ENCODE results near the gene KCNQ2. TPM values are rescaled to one million over a fixed set of nuclear protein-coding genes. Genes with fewer than 3 reads are reported as not detected.

The KCNQ2 gene
- total and polyA plus RNA-seq, 8 donors: 0.54 to 12.5 (median 1.5) TPM

DNA sequence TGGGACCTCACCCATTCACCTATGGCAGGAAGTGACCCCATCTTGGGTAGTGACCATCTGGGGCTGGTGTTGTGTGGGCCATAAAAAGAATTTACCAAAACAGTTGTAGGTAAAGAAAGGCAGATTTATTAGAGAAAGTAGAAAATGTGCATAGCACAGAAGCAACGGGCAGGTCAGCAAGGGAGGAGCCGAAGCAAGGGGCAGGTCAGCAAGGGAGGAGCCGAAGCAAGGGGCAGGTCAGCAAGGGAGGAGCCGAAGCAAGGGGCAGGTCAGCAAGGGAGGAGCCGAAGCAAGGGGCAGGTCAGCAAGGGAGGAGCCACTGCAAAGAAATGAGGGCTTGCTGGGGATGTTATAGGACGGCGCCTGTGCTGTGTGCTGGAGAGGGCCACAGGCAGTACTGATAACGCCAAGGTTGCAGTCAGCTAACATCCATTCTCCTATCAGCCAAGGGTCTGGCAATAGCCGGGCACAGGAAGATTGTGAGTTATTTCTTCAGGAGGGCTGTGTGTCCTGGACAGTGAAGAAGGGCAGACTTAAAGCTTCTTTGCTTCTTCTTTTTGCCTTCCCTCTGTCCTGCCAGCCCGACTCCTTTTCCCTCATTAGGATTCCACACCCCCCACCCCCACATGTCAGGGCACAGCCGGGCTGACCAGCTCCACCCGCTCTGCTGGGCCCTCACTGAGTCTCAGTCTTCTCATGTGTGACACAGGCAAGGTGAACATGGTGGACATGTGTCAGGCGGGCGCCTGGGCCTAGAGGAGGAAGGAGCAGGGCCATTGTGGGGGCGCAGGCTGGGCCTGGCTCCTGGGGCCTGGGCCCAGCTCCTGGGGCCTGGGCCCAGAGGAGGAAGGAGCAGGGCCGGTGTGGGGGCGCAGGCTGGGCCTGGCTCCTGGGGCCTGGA is 79.7 kb downstream of the KCNQ2 start:
- 70 to 83% methylated on average over 17 of the region's 17 CpGs for WGBS, 2 donors
- Histone ChIP-seq H3K4me3 (no peak overlapping the region), H3K27ac (no peak overlapping the region), H3K27me3 (no peaks in the 10 kb centered on the region), H3K36me3 (no peaks in the 10 kb centered on the region), H3K4me1 (no peaks in the 10 kb centered on the region), H3K9me3 (no peaks in the 10 kb centered on the region)
- FAIRE-seq (no peak), DNase-seq (peak in 2 of 6 donors; percentile 3 to 49), ATAC-seq (no peak)
- intact Hi-C loops (cut with DNase I): no loop called here
- TF ChIP-seq, protein P1, sequence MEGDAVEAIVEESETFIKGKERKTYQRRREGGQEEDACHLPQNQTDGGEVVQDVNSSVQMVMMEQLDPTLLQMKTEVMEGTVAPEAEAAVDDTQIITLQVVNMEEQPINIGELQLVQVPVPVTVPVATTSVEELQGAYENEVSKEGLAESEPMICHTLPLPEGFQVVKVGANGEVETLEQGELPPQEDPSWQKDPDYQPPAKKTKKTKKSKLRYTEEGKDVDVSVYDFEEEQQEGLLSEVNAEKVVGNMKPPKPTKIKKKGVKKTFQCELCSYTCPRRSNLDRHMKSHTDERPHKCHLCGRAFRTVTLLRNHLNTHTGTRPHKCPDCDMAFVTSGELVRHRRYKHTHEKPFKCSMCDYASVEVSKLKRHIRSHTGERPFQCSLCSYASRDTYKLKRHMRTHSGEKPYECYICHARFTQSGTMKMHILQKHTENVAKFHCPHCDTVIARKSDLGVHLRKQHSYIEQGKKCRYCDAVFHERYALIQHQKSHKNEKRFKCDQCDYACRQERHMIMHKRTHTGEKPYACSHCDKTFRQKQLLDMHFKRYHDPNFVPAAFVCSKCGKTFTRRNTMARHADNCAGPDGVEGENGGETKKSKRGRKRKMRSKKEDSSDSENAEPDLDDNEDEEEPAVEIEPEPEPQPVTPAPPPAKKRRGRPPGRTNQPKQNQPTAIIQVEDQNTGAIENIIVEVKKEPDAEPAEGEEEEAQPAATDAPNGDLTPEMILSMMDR (IDR thresholded peaks at IDR 0.05): no peak

DNA sequence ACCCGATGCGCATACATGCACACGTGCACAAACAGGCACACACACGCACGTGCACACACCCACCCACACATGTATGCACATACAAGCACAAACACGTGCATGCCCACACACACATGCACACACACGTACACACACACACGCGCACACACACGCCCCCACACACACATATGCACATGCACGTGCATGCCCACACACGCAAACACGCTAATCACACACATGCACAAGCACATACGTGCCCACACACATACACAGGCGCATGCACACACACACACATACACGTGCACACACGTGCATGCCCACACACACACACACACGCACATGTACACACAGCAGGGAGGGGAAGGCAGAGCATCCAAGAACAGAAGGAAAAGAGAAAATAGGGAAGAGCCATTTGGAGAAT is 84.5 kb downstream of the KCNQ2 start:
- Histone ChIP-seq H3K27ac (no peak overlapping the region), H3K9me3 (no peaks in the 10 kb centered on the region), H3K4me1 (no peaks in the 10 kb centered on the region), H3K36me3 (no peaks in the 10 kb centered on the region), H3K27me3 (peaks cover 0 to 3% (median 0%) of the 10 kb centered on the region in 4 donors), H3K4me3 (no peak overlapping the region)
- ATAC-seq (no peak), DNase-seq (peak in 2 of 6 donors; percentile 4), FAIRE-seq (no peak)
- intact Hi-C loops (cut with DNase I): no loop called here
- TF ChIP-seq, protein P1 (IDR thresholded peaks at IDR 0.05): no peak
- WGBS, 2 donors: 76 to 79% methylated on average over 18 of the region's 18 CpGs

DNA sequence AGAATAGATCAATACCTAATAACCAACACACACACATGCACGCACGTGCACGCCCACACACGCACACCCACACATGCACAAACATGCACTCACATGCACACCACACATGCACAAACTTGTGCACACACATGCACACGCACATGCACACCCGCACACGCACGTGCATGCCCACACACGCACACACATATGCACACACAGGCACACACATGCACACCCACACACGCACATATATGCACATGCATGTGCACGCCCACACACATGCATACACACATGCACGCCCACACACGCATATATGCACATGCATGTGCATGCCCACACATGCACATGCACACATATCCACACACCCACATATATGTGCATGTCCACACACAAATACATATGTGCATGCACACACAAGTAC is 85.1 kb downstream of the KCNQ2 start:
- peak in 1 of 6 donors; percentile 11 for DNase-seq
- no peak for ATAC-seq
- Histone ChIP-seq H3K9me3 (no peaks in the 10 kb centered on the region), H3K27me3 (peaks cover 0 to 7% (median 0%) of the 10 kb centered on the region in 4 donors), H3K36me3 (no peaks in the 10 kb centered on the region), H3K4me3 (no peak overlapping the region), H3K4me1 (no peaks in the 10 kb centered on the region), H3K27ac (no peak overlapping the region)
- WGBS, 2 donors: 76 to 88% methylated on average over 13 of the region's 13 CpGs
- FAIRE-seq: no peak
- TF ChIP-seq, protein P1 (IDR thresholded peaks at IDR 0.05): no peak
- intact Hi-C loops (cut with DNase I): no loop called here

DNA sequence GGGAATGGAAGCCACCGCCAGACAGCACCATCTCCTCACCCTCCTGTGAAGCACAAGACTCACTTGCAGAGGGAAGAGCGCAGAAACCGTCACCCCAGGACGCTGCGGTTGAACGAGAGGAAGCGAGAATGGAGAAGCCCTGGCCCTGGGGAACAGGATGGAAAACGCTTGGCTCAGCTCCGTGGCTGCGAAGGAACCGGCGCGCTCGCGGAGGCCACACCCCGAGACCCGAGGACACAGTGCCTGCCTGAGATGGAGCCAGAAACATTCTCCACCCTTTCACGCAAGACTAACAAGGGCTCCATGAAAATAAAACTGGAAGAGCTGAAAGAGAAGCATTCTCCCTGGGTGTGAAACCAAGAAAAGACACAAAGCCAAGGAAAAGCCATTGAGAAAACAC is 86.0 kb downstream of the KCNQ2 start:
- intact Hi-C loops (cut with DNase I): no loop called here
- Histone ChIP-seq H3K4me3 (no peak overlapping the region), H3K27ac (no peak overlapping the region), H3K4me1 (no peaks in the 10 kb centered on the region), H3K36me3 (no peaks in the 10 kb centered on the region), H3K9me3 (no peaks in the 10 kb centered on the region), H3K27me3 (peaks cover 0 to 15% (median under 1%) of the 10 kb centered on the region in 4 donors)
- FAIRE-seq (no peak), ATAC-seq (no peak), DNase-seq (peak in 1 of 6 donors; percentile 17)
- 80 to 87% methylated on average over 18 of the region's 18 CpGs for WGBS, 2 donors
- TF ChIP-seq, protein P1 (IDR thresholded peaks at IDR 0.05): no peak

DNA sequence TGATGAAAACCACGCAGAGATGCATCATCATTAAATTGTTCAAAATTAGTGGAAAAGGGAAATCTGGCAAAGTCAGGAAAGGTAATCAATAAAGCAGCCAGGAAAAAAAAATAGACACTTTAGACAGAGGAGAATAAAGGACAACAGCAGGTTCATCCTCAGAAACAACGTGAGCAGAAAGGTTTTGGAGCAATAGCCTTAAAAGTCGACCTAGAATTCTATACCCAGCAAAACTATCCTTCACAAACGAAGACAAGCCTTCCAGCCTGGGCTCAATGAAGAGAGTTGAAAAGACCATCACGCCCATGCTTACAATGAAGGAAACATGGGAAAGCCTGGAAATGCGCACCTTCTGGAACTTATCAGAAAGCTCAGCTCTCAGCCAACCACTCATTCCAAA is 86.6 kb downstream of the KCNQ2 start:
- H3K27ac ChIP-seq: no peak overlapping the region
- 69 to 73% methylated on average over 6 of the region's 6 CpGs for WGBS, 2 donors
- no peaks in the 10 kb centered on the region for H3K4me1 ChIP-seq
- H3K27me3 ChIP-seq: peaks cover 0 to 15% (median 2%) of the 10 kb centered on the region in 4 donors
- H3K9me3 ChIP-seq: no peaks in the 10 kb centered on the region
- ATAC-seq (no peak), DNase-seq (no peak), FAIRE-seq (no peak)
- TF ChIP-seq, protein P1 (IDR thresholded peaks at IDR 0.05): no peak
- no peak overlapping the region for H3K4me3 ChIP-seq
- no peaks in the 10 kb centered on the region for H3K36me3 ChIP-seq
- intact Hi-C loops (cut with DNase I): no loop called here
